Spleen (tissue), 11 donors: ENCODE results near the gene ACP4. TPM values are rescaled to one million over a fixed set of nuclear protein-coding genes. Genes with fewer than 3 reads are reported as not detected.

ENCODE experiments used
- DNase-seq: peaks from one replicate; pipeline ENCODE4 v3.0.0-alpha.2; 2020
- H3K27ac ChIP-seq, 8 donors: fragments of 200-600 bp; sonication (generic) in 7 of 8; 1 replicate in 4 of 8; 2 replicates in 4 of 8; pipeline versions ENCODE4 v1.5.0 to v1.8.0; 2016 to 2021; ENCODE audit warnings: inconsistent platforms in 4 of 8, mild to moderate bottlenecking in 4 of 8, moderate library complexity in 1 of 8
- H3K27me3 ChIP-seq, 7 donors: fragments of 200-600 bp; sonication (generic) in 6 of 7; replicated peaks in 1 of 7; 1 replicate in 4 of 7; 2 replicates in 3 of 7; pipeline versions ENCODE4 v1.5.0 to v1.8.0; 2016 to 2021; ENCODE audit warnings: inconsistent platforms in 3 of 7, mild to moderate bottlenecking in 1 of 7
- H3K36me3 ChIP-seq, 6 donors: fragments of 200-600 bp; sonication (generic) in 5 of 6; 1 replicate in 4 of 6; 2 replicates in 2 of 6; pipeline versions ENCODE4 v1.5.0 to v1.8.0; 2016 to 2021; ENCODE audit warnings: inconsistent platforms in 2 of 6
- H3K4me1 ChIP-seq, 6 donors: fragments of 200-600 bp; sonication (generic) in 5 of 6; 1 replicate in 3 of 6; 2 replicates in 3 of 6; pipeline versions ENCODE4 v1.5.0 to v1.8.0; 2016 to 2021; ENCODE audit warnings: inconsistent platforms in 3 of 6
- H3K4me3 ChIP-seq, 8 donors: fragments of 200-600 bp; sonication (generic) in 7 of 8; 1 replicate in 4 of 8; 2 replicates in 4 of 8; pipeline versions ENCODE4 v1.5.0 to v1.8.0; 2016 to 2021; ENCODE audit warnings: inconsistent platforms in 4 of 8, mild to moderate bottlenecking in 4 of 8, moderate library complexity in 2 of 8
- H3K9me3 ChIP-seq, 8 donors: fragments of 200-600 bp; sonication (generic) in 7 of 8; 1 replicate in 4 of 8; 2 replicates in 4 of 8; pipeline versions ENCODE4 v1.5.0 to v1.8.0; 2016 to 2021; ENCODE audit warnings: inconsistent platforms in 4 of 8
- CTCF ChIP-seq, 11 experiments: fragments of 200-600 bp in 7 of 11; fragments of 450-650 bp in 4 of 11; sonication (generic) in 4 of 11; IDR thresholded peaks in 8 of 11; conservative IDR thresholded peaks in 3 of 11; 1 replicate in 7 of 11; 2 replicates in 4 of 11; pipeline versions ENCODE4 v1.4.0 to v1.8.0; 2016 to 2021; ENCODE audit warnings: antibody characterized with exemption in 11 of 11, inconsistent platforms in 4 of 11, mild to moderate bottlenecking in 1 of 11
- POLR2A ChIP-seq, 3 donors: fragments of 450-650 bp; IDR thresholded peaks; one replicate each; pipeline ENCODE4 v1.5.1; 2017; ENCODE audit warnings: antibody characterized with exemption in 3 of 3, mild to moderate bottlenecking in 1 of 3
- POLR2AphosphoS5 ChIP-seq, 3 donors: sonication (generic); formaldehyde crosslinking; IDR thresholded peaks; one replicate each; pipeline ENCODE4 v1.5.1; 2017; ENCODE audit warnings: antibody characterized with exemption in 3 of 3
- WGBS, 5 donors: extraction: QIAGEN DNeasy Blood & Tissue Kit in 3 of 5; methylation state at CpG; one replicate each; pipeline versions ENCODE4 v1.1.5 to v1.1.7; 2013 to 2018; 5-methylcytosine and 5-hydroxymethylcytosine counted together
- intact Hi-C: fragments of 100-400 bp; cut with DNase I; formaldehyde crosslinking; loops from one replicate; pipeline ENCODE4 v1.15.0; 2023; ENCODE audit warnings: low total_unique reads
- polyA plus RNA-seq, 3 donors: library from polyadenylated mRNA; stranded (reverse); fragments of 200-250 nt; gene quantifications; one replicate each; pipeline ENCODE4 v1.2.1, GENCODE V29; 2013
- total RNA-seq, 7 donors: library from RNA; depleted of rRNA in 3 of 7; stranded (reverse); fragments of >200 nt in 3 of 7; fragmentation: NEBNext Ultra II Directional in 4 of 7; extraction: Animal tissue kit (Norgen Biotek cat#: 25700) in 4 of 7; gene quantifications; one replicate each; pipeline versions ENCODE4 v1.1.0 to v1.2.1, GENCODE V29; 2016 to 2021
- donor health status: healthy with polysubstance abuse.
- donor health status: DM: no; HTN: no; CAD: no; lungs with moderate emphysema.
- donor health status: DM: no; HTN: no; CAD: no.
- donor health status: Bipolar disorder and iron deficiency.
- donor health status: healthy.
- donor health status: DM: no; HTN: no; CAD: no.
- donor health status: DM: yes; HTN: yes; CAD: no.

The ACP4 gene
- total and polyA plus RNA-seq, 10 donors: not detected

- DNase-seq: no peak
- WGBS, 5 donors: 73 to 84% (median 78%) methylated on average over 10 of the region's 10 CpGs
- TF ChIP-seq CTCF (IDR thresholded peaks at IDR 0.05 in 8 of 11, conservative IDR thresholded peaks at IDR 0.05 in 3 of 11) (no peak), POLR2A (IDR thresholded peaks at IDR 0.05) (no peak), POLR2AphosphoS5 (IDR thresholded peaks at IDR 0.05) (no peak)
Observed at GRCh38 chr19:50839712-50840655, 49.8 kb downstream of the ACP4 start.

GRCh38 chr19:50842130-50842529, 51.9 kb downstream of the ACP4 start:
- Histone ChIP-seq H3K9me3 (peaks cover 3 to 36% (median 28%) of the 10 kb centered on the region in 8 donors), H3K36me3 (no peaks in the 10 kb centered on the region), H3K27ac (no peak overlapping the region), H3K4me3 (no peak overlapping the region), H3K4me1 (no peaks in the 10 kb centered on the region), H3K27me3 (peaks cover 0 to 39% (median 0%) of the 10 kb centered on the region in 7 donors)
- intact Hi-C loops: no loop called here
- WGBS, 5 donors: 89 to 94% (median 91%) methylated on average over 6 of the region's 6 CpGs
- DNase-seq: no peak
- no peak for TF ChIP-seq POLR2A (IDR thresholded peaks at IDR 0.05)
- TF ChIP-seq POLR2AphosphoS5 (IDR thresholded peaks at IDR 0.05): no peak
- no peak for TF ChIP-seq CTCF (IDR thresholded peaks at IDR 0.05 in 8 of 11, conservative IDR thresholded peaks at IDR 0.05 in 3 of 11)

More at GRCh38 chr19:50839712-50840655, 49.8 kb downstream of the ACP4 start:
- peaks cover 0 to 61% (median 12%) of the 10 kb centered on the region in 7 donors for H3K27me3 ChIP-seq
- peaks cover 3 to 36% (median 28%) of the 10 kb centered on the region in 8 donors for H3K9me3 ChIP-seq
- no peak overlapping the region for H3K27ac ChIP-seq
- H3K36me3 ChIP-seq: no peaks in the 10 kb centered on the region
- H3K4me1 ChIP-seq: peaks cover 0 to 16% (median 9%) of the 10 kb centered on the region in 6 donors
- no peak overlapping the region for H3K4me3 ChIP-seq
- intact Hi-C loops: no loop called here

- no peak for DNase-seq
- WGBS, 5 donors: 89 to 97% (median 95%) methylated on average over 2 of the region's 2 CpGs
Observed at GRCh38 chr19:50843205-50843604, 53.0 kb downstream of the ACP4 start.

More at GRCh38 chr19:50843205-50843604, 53.0 kb downstream of the ACP4 start:
- no peaks in the 10 kb centered on the region for H3K4me1 ChIP-seq
- no peak overlapping the region for H3K27ac ChIP-seq
- H3K9me3 ChIP-seq: peaks cover 3 to 36% (median 28%) of the 10 kb centered on the region in 8 donors
- intact Hi-C loops: no loop called here
- H3K36me3 ChIP-seq: no peaks in the 10 kb centered on the region
- TF ChIP-seq CTCF (IDR thresholded peaks at IDR 0.05 in 8 of 11, conservative IDR thresholded peaks at IDR 0.05 in 3 of 11) (no peak), POLR2A (IDR thresholded peaks at IDR 0.05) (no peak), POLR2AphosphoS5 (IDR thresholded peaks at IDR 0.05) (no peak)
- peaks cover 0 to 33% (median 0%) of the 10 kb centered on the region in 7 donors for H3K27me3 ChIP-seq
- no peak overlapping the region for H3K4me3 ChIP-seq
